LNCaP clone FGC (cell line): ENCODE measurements around the gene SPRED2.

Experiments
- DNase-seq: peaks from one replicate; pipeline ENCODE4 v3.0.0-alpha.2; 2011; ENCODE audit warnings: low read depth
- H3K4me3 ChIP-seq: 2 replicates; pipeline ENCODE4 v1.5.1; 2011; ENCODE audit warnings: mild to moderate bottlenecking, low read depth, low read length, control low read depth
- CTCF ChIP-seq: IDR thresholded peaks from 2 replicates; pipeline ENCODE4 v1.5.1; 2012; ENCODE audit warnings: mild to moderate bottlenecking; ENCODE audit not compliant: control insufficient read depth, insufficient read depth; ENCODE audit errors: extremely low read depth

SPRED2 gene

GRCh38 chr2:65475000-65475399 is 42.6 kb upstream of the SPRED2 start:
- DNase-seq, result no peak
- TF ChIP-seq CTCF, result no peak
- H3K4me3 ChIP-seq, result no peak overlapping the region

GRCh38 chr2:65473045-65473444 is 40.6 kb upstream of the SPRED2 start:
- DNase-seq, result no peak
- TF ChIP-seq CTCF, result no peak
- H3K4me3 ChIP-seq, result no peak overlapping the region

GRCh38 chr2:65471409-65471808 is 39.0 kb upstream of the SPRED2 start:
- no peak overlapping the region for H3K4me3 ChIP-seq
- DNase-seq, result no peak
- TF ChIP-seq CTCF, result no peak

GRCh38 chr2:65466551-65466950 is 34.2 kb upstream of the SPRED2 start:
- TF ChIP-seq CTCF, result no peak
- no peak for DNase-seq
- no peak overlapping the region for H3K4me3 ChIP-seq

GRCh38 chr2:65465857-65466256 is 33.5 kb upstream of the SPRED2 start:
- DNase-seq, result no peak
- no peak overlapping the region for H3K4me3 ChIP-seq
- TF ChIP-seq CTCF, result no peak

- no peak for DNase-seq
- TF ChIP-seq CTCF, result no peak
- no peak overlapping the region for H3K4me3 ChIP-seq
These were observed 32.7 kb upstream of the SPRED2 start for GRCh38 chr2:65465124-65465523.

GRCh38 chr2:65464604-65465003 is 32.2 kb upstream of the SPRED2 start:
- no peak for TF ChIP-seq CTCF
- no peak for DNase-seq
- H3K4me3 ChIP-seq, result no peak overlapping the region
